Uterus (tissue), 2 donors: ENCODE data around the gene AK9.

Experiments used
- POLR2A ChIP-seq, 2 donors: fragments of 450-650 bp; IDR thresholded peaks; one replicate each; pipeline ENCODE4 v1.6.1; 2016; ENCODE audit warnings: antibody characterized with exemption in 2 of 2, mild to moderate bottlenecking in 1 of 2, moderate library complexity in 1 of 2
- TF ChIP-seq, protein P1 (sequence below), 4 experiments: fragments of 200-600 bp in 2 of 4; fragments of 450-650 bp in 2 of 4; sonication (generic) in 2 of 4; IDR thresholded peaks; one replicate each; pipeline ENCODE4 v1.5.1; 2016 to 2019; ENCODE audit warnings: antibody characterized with exemption in 4 of 4, mild to moderate bottlenecking in 2 of 4, moderate library complexity in 1 of 4

- no peak for TF ChIP-seq POLR2A (IDR thresholded peaks at IDR 0.05)
- TF ChIP-seq, protein P1, sequence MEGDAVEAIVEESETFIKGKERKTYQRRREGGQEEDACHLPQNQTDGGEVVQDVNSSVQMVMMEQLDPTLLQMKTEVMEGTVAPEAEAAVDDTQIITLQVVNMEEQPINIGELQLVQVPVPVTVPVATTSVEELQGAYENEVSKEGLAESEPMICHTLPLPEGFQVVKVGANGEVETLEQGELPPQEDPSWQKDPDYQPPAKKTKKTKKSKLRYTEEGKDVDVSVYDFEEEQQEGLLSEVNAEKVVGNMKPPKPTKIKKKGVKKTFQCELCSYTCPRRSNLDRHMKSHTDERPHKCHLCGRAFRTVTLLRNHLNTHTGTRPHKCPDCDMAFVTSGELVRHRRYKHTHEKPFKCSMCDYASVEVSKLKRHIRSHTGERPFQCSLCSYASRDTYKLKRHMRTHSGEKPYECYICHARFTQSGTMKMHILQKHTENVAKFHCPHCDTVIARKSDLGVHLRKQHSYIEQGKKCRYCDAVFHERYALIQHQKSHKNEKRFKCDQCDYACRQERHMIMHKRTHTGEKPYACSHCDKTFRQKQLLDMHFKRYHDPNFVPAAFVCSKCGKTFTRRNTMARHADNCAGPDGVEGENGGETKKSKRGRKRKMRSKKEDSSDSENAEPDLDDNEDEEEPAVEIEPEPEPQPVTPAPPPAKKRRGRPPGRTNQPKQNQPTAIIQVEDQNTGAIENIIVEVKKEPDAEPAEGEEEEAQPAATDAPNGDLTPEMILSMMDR (IDR thresholded peaks at IDR 0.05), result no peak
These were observed 197.1 kb downstream of the AK9 start for GRCh38 chr6:109493865-109494264.
